Omental fat pad (tissue), 4 donors: ENCODE results near the gene ELMOD3. TPM values are rescaled to one million over a fixed set of nuclear protein-coding genes. Genes with fewer than 3 reads are reported as not detected.

ENCODE experiments used
- ATAC-seq: fragments of 150-250 bp; one replicate; pipeline ENCODE4 v1.9.1; 2016; ENCODE audit warnings: mild to moderate bottlenecking, moderate library complexity; ENCODE audit not compliant: low FRiP score
- DNase-seq: peaks from one replicate; pipeline ENCODE4 v3.0.0-alpha.2; 2019; ENCODE audit warnings: low spot score
- small RNA-seq: library from RNA; depleted of rRNA; stranded (forward); fragments of <200 nt; gene quantifications from one replicate; pipeline ENCODE3, GENCODE V24; 2016
- total RNA-seq, 4 donors: library from RNA; depleted of rRNA; stranded (reverse); fragments of >200 nt; gene quantifications; one replicate each; pipeline ENCODE4 v1.1.0, GENCODE V29; 2016
- TF ChIP-seq, protein P1 (sequence below), 3 donors: fragments of 450-650 bp; IDR thresholded peaks; one replicate each; pipeline ENCODE4 v1.5.1; 2016 to 2017; ENCODE audit warnings: antibody characterized with exemption in 3 of 3, mild to moderate bottlenecking in 3 of 3, moderate library complexity in 2 of 3

ELMOD3 gene
- total RNA-seq, 4 donors from 2014 or later: 42.2 to 83.8 (median 67.9) TPM

- TF ChIP-seq, protein P1, sequence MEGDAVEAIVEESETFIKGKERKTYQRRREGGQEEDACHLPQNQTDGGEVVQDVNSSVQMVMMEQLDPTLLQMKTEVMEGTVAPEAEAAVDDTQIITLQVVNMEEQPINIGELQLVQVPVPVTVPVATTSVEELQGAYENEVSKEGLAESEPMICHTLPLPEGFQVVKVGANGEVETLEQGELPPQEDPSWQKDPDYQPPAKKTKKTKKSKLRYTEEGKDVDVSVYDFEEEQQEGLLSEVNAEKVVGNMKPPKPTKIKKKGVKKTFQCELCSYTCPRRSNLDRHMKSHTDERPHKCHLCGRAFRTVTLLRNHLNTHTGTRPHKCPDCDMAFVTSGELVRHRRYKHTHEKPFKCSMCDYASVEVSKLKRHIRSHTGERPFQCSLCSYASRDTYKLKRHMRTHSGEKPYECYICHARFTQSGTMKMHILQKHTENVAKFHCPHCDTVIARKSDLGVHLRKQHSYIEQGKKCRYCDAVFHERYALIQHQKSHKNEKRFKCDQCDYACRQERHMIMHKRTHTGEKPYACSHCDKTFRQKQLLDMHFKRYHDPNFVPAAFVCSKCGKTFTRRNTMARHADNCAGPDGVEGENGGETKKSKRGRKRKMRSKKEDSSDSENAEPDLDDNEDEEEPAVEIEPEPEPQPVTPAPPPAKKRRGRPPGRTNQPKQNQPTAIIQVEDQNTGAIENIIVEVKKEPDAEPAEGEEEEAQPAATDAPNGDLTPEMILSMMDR (IDR thresholded peaks at IDR 0.05): no peak
- ATAC-seq (no peak), DNase-seq (no peak)
Observed at GRCh38 chr2:85439986-85440385, 85.4 kb downstream of the ELMOD3 start.

GRCh38 chr2:85440729-85441128 lies 86.2 kb downstream of the ELMOD3 start:
- TF ChIP-seq, protein P1 (IDR thresholded peaks at IDR 0.05): no peak
- no peak for ATAC-seq
- no peak for DNase-seq

Small RNA genes lying within 50 kb of the gene (small RNA-seq; reads per million reads assigned to genes)
- gene AC062037.1: not detected
- not detected for gene AC062037.2
- gene RF00019: not detected
- gene RN7SL113P: not detected

Other genes with a start within 250 kb of the ELMOD3 start
- 10 to 100 TPM in 1 of 4 donors, 1 to 10 TPM in 3; 2.1 to 14.0 (median 3.9) TPM for gene TCF7L1, start 221.4 kb upstream of the ELMOD3 start, total RNA-seq
- gene TGOLN2, start 26.8 kb upstream of the ELMOD3 start, total RNA-seq: 100 to 1,000 TPM; 112 to 151 (median 128) TPM
- gene RETSAT, start 241 bp upstream of the ELMOD3 start, total RNA-seq: 100 to 1,000 TPM; 153 to 436 (median 303) TPM
- gene CAPG, start 55.6 kb downstream of the ELMOD3 start, total RNA-seq: 100 to 1,000 TPM in 2 of 4 donors, 10 to 100 TPM in 2; 32.3 to 190 (median 99.5) TPM
- gene SH2D6, start 63.9 kb downstream of the ELMOD3 start, total RNA-seq: not detected
- gene MAT2A, start 184.4 kb downstream of the ELMOD3 start, total RNA-seq: 1,000 to 10,000 TPM in 1 of 4 donors, 100 to 1,000 TPM in 3; 223 to 1,046 (median 437) TPM
- gene GGCX, start 206.7 kb downstream of the ELMOD3 start, total RNA-seq: 10 to 100 TPM; 24.7 to 44.1 (median 39.8) TPM
- gene VAMP8, start 222.8 kb downstream of the ELMOD3 start, total RNA-seq: 10 to 100 TPM; 23.3 to 48.7 (median 46.1) TPM
- gene VAMP5, start 229.7 kb downstream of the ELMOD3 start, total RNA-seq: 100 to 1,000 TPM in 1 of 4 donors, 10 to 100 TPM in 3; 51.4 to 116 (median 85.0) TPM
- gene RNF181, start 241.0 kb downstream of the ELMOD3 start, total RNA-seq: 100 to 1,000 TPM in 3 of 4 donors, 10 to 100 TPM in 1; 94.7 to 216 (median 144) TPM
- gene TMEM150A, start 247.9 kb downstream of the ELMOD3 start, total RNA-seq: 10 to 100 TPM; 20.1 to 38.7 (median 25.5) TPM